Measurements from ENCODE around the gene SHISA9.

SHISA9 gene

GRCh38 chr16:13104772-13105171, 203.4 kb downstream of the SHISA9 start:
- TF ChIP-seq TAF1 (IDR thresholded peaks at IDR 0.05; ENCODE audit: borderline replicate concordance, insufficient read depth, low read length) (no peak), FOXP2 (optimal IDR thresholded peaks at IDR 0.05; ENCODE audit: borderline replicate concordance, extremely low read depth, extremely low read length, insufficient read depth) (no peak), SIN3A (IDR thresholded peaks at IDR 0.05; ENCODE audit: borderline replicate concordance, insufficient read depth, low read length) (no peak), POLR2AphosphoS5 (IDR thresholded peaks at IDR 0.05; ENCODE audit: low read depth, low read length) (no peak), REST (IDR thresholded peaks at IDR 0.05; ENCODE audit: insufficient read depth in 1 of 2, low read depth in 2 of 2, low read length in 2 of 2) (no peak)

GRCh38 chr16:13105427-13105826, 204.0 kb downstream of the SHISA9 start:
- no peak for TF ChIP-seq POLR2AphosphoS5 (IDR thresholded peaks at IDR 0.05; ENCODE audit: low read depth, low read length)
- no peak for TF ChIP-seq TAF1 (IDR thresholded peaks at IDR 0.05; ENCODE audit: borderline replicate concordance, insufficient read depth, low read length)
- no peak for TF ChIP-seq REST (IDR thresholded peaks at IDR 0.05; ENCODE audit: insufficient read depth in 1 of 2, low read depth in 2 of 2, low read length in 2 of 2)
- TF ChIP-seq SIN3A (IDR thresholded peaks at IDR 0.05; ENCODE audit: borderline replicate concordance, insufficient read depth, low read length): no peak
- no peak for TF ChIP-seq FOXP2 (optimal IDR thresholded peaks at IDR 0.05; ENCODE audit: borderline replicate concordance, extremely low read depth, extremely low read length, insufficient read depth)

- no peak for TF ChIP-seq TAF1 (IDR thresholded peaks at IDR 0.05; ENCODE audit: borderline replicate concordance, insufficient read depth, low read length)
- no peak for TF ChIP-seq REST (IDR thresholded peaks at IDR 0.05; ENCODE audit: insufficient read depth in 1 of 2, low read depth in 2 of 2, low read length in 2 of 2)
- no peak for TF ChIP-seq POLR2AphosphoS5 (IDR thresholded peaks at IDR 0.05; ENCODE audit: low read depth, low read length)
- TF ChIP-seq FOXP2 (optimal IDR thresholded peaks at IDR 0.05; ENCODE audit: borderline replicate concordance, extremely low read depth, extremely low read length, insufficient read depth): no peak
- no peak for TF ChIP-seq SIN3A (IDR thresholded peaks at IDR 0.05; ENCODE audit: borderline replicate concordance, insufficient read depth, low read length)
These were observed 205.1 kb downstream of the SHISA9 start for GRCh38 chr16:13106464-13106863.

GRCh38 chr16:13108126-13108525, 206.7 kb downstream of the SHISA9 start:
- TF ChIP-seq TAF1 (IDR thresholded peaks at IDR 0.05; ENCODE audit: borderline replicate concordance, insufficient read depth, low read length) (no peak), FOXP2 (optimal IDR thresholded peaks at IDR 0.05; ENCODE audit: borderline replicate concordance, extremely low read depth, extremely low read length, insufficient read depth) (no peak), POLR2AphosphoS5 (IDR thresholded peaks at IDR 0.05; ENCODE audit: low read depth, low read length) (no peak), REST (IDR thresholded peaks at IDR 0.05; ENCODE audit: insufficient read depth in 1 of 2, low read depth in 2 of 2, low read length in 2 of 2) (no peak), SIN3A (IDR thresholded peaks at IDR 0.05; ENCODE audit: borderline replicate concordance, insufficient read depth, low read length) (no peak)

GRCh38 chr16:13109171-13109570, 207.8 kb downstream of the SHISA9 start:
- TF ChIP-seq TAF1 (IDR thresholded peaks at IDR 0.05; ENCODE audit: borderline replicate concordance, insufficient read depth, low read length) (no peak), SIN3A (IDR thresholded peaks at IDR 0.05; ENCODE audit: borderline replicate concordance, insufficient read depth, low read length) (no peak), FOXP2 (optimal IDR thresholded peaks at IDR 0.05; ENCODE audit: borderline replicate concordance, extremely low read depth, extremely low read length, insufficient read depth) (no peak), REST (IDR thresholded peaks at IDR 0.05; ENCODE audit: insufficient read depth in 1 of 2, low read depth in 2 of 2, low read length in 2 of 2) (no peak), POLR2AphosphoS5 (IDR thresholded peaks at IDR 0.05; ENCODE audit: low read depth, low read length) (no peak)
